WERI-Rb-1 (cell line): ENCODE data around the gene AHRR.
"Not testable (repeated sequence)": the region's sequence is repeated elsewhere in the genome, so short reads cannot be mapped to it uniquely, and the experiment has no call there.

Experiments used
- DNase-seq: peaks from one replicate; pipeline ENCODE4 v3.0.0-alpha.2; 2020
- H3K27ac ChIP-seq: fragments of 250-450 bp; sonication (Bioruptor Pico); 2 replicates; pipeline ENCODE4 v1.5.1; 2020; ENCODE audit warnings: mild to moderate bottlenecking, moderate library complexity
- H3K27me3 ChIP-seq: fragments of 250-450 bp; sonication (Bioruptor Pico); 2 replicates; pipeline ENCODE4 v1.5.1; 2021; ENCODE audit warnings: mild to moderate bottlenecking, low read depth, moderate library complexity; ENCODE audit not compliant: insufficient read depth, severe bottlenecking
- H3K36me3 ChIP-seq: fragments of 250-450 bp; sonication (Bioruptor Pico); 2 replicates; pipeline ENCODE4 v1.5.1; 2020; ENCODE audit warnings: mild to moderate bottlenecking, moderate library complexity
- H3K4me3 ChIP-seq: 2 replicates; pipeline ENCODE4 v1.5.1; 2011; ENCODE audit warnings: low read depth, mild to moderate bottlenecking, control low read depth, low read length
- H3K9me3 ChIP-seq: fragments of 250-450 bp; sonication (Bioruptor Pico); 2 replicates; pipeline ENCODE4 v1.5.1; 2021; ENCODE audit warnings: mild to moderate bottlenecking, moderate library complexity; ENCODE audit not compliant: severe bottlenecking
- TF ChIP-seq, protein P1 (sequence below): IDR thresholded peaks from 2 replicates; pipeline ENCODE4 v1.5.1; 2011; ENCODE audit warnings: low read depth, mild to moderate bottlenecking, control low read depth, inconsistent platforms, low read length

AHRR gene

DNA sequence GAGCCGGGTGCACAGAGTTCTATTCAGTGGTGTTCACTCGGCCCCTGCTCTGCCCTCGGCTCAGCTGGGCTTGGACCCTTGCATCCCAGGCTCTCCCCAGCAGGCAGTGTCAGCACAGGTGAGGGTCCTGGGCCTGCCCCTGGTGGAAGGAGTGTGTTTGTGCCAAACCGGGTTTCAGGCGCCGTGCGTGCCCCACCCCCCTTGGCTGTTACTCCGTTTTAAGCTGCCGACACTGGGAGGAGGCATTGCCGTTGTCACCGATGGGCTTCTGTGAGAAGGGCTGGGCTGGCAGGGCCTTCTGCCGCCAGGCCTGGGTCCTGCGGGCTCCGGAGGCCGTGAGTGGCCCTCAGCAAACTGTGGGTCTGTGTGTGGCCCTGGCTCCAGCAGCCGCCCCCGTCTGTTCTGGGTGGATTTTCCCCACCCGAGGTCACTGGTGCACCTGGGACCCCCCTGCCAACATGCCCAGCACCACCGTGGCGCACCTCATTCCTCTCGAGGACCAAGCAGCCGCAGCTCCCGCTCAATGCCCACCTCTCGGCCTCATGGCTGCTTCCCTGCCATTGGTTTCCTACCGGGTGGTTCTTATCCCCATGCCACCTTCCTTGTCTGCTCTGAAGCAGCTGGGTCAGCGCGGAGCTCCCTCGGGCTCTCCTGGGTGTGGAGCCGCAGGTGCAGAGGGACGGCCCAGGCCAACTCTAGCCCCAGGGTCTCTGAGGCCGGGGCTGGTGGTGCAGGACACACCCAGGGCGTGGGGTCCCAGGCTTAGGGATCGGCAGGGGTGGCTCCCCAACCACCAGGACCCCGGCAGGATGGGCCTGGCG is 77.2 kb downstream of the AHRR start:
- DNase-seq = no peak
- Histone ChIP-seq H3K9me3 (peaks cover 2% of the 10 kb centered on the region), H3K4me3 (no peak overlapping the region), H3K27ac (no peak overlapping the region), H3K27me3 (no peaks in the 10 kb centered on the region), H3K36me3 (no peaks in the 10 kb centered on the region)
- TF ChIP-seq, protein P1, sequence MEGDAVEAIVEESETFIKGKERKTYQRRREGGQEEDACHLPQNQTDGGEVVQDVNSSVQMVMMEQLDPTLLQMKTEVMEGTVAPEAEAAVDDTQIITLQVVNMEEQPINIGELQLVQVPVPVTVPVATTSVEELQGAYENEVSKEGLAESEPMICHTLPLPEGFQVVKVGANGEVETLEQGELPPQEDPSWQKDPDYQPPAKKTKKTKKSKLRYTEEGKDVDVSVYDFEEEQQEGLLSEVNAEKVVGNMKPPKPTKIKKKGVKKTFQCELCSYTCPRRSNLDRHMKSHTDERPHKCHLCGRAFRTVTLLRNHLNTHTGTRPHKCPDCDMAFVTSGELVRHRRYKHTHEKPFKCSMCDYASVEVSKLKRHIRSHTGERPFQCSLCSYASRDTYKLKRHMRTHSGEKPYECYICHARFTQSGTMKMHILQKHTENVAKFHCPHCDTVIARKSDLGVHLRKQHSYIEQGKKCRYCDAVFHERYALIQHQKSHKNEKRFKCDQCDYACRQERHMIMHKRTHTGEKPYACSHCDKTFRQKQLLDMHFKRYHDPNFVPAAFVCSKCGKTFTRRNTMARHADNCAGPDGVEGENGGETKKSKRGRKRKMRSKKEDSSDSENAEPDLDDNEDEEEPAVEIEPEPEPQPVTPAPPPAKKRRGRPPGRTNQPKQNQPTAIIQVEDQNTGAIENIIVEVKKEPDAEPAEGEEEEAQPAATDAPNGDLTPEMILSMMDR = no peak

DNA sequence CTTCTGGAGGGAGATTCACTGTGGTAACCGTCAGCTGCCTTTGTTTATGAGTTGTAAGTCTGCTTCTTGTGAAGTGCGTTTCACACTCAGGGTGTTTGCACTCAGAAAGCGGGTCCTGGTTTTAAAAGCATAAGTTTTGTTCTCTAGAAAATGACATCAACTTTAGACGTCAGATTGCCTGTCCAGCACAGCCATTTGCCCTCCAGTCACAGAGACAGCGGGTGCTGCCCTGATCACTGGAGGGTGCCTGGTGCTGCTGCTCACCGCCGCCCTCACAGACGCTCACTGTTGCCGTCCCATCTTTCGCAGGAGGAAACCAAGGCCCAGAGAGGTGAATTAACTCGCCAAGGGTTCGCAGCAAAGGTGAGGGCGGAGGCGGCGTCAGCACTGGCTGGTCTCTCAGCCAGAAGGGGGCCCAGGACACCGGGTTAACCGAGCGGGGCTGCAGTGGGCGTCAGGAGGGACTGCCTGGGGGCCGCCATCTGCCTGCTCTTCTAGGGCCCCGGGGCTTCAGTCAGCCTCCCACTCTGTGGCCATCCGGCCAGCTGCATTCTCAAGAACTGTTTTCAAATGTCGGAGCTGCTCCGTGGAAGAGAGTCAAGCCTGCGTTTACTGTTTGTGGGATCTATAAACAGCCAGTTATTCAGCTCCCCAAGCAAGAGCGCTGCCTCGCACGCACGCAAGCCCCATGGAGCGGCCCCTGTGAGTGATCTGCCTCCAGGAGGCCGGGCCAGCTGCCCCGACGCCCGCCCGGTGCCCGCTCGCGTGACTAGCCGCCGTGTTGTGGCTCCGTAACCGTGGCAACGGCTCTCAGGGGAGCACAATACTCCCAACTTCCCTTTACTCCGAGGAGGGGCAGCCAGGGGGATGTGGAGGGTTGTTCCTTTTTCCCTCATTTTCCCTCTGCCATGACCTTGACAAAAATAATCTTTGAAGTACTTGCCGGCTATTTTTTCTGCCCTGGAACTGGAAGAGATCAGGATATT is 78.1 kb downstream of the AHRR start:
- TF ChIP-seq, protein P1 = no peak
- peak; percentile 40 for DNase-seq
- Histone ChIP-seq H3K4me3 (no peak overlapping the region), H3K27ac (no peak overlapping the region), H3K27me3 (no peaks in the 10 kb centered on the region), H3K36me3 (no peaks in the 10 kb centered on the region), H3K9me3 (peaks cover 2% of the 10 kb centered on the region)

GRCh38 chr5:400282-401145 is 79.0 kb downstream of the AHRR start:
- H3K27me3 ChIP-seq = no peaks in the 10 kb centered on the region
- H3K9me3 ChIP-seq = peaks cover 2% of the 10 kb centered on the region
- no peaks in the 10 kb centered on the region for H3K36me3 ChIP-seq
- no peak overlapping the region for H3K27ac ChIP-seq
- H3K4me3 ChIP-seq = no peak overlapping the region
- TF ChIP-seq, protein P1 = no peak
- no peak for DNase-seq

- no peak overlapping the region for H3K27ac ChIP-seq
- no peak overlapping the region for H3K4me3 ChIP-seq
- DNase-seq = no peak
- H3K36me3 ChIP-seq = no peaks in the 10 kb centered on the region
- TF ChIP-seq, protein P1 = no peak
- no peaks in the 10 kb centered on the region for H3K27me3 ChIP-seq
- H3K9me3 ChIP-seq = peaks cover 2% of the 10 kb centered on the region
Measured at GRCh38 chr5:401146-402034, 79.9 kb downstream of the AHRR start.

DNA sequence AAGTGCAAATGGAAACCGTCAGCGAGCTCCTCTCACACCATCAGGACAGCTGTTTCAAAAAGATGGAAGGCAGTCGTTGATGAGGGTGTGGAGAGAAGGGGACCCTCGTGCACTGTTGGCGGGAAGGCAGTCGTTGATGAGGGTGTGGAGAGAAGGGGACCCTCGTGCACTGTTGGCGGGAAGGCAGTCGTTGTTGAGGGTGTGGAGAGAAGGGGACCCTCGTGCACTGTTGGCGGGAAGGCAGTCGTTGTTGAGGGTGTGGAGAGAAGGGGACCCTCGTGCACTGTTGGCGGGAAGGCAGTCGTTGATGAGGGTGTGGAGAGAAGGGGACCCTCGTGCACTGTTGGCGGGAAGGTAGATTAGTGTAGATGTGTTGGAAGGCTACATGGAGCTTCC is 80.7 kb downstream of the AHRR start:
- not testable (repeated sequence) for H3K9me3 ChIP-seq, DNase-seq, H3K4me3 ChIP-seq, H3K27ac ChIP-seq, H3K27me3 ChIP-seq, H3K36me3 ChIP-seq
